Urothelium cell line (cell line): ENCODE measurements around the gene GPR12.

Experiments
- DNase-seq: peaks from one replicate; pipeline ENCODE4 v3.0.0; 2011; ENCODE audit warnings: low spot score, mixed read lengths
- FAIRE-seq: peaks from 2 replicates; lab custom pipeline; 2011; peaks lifted over from hg19 to GRCh38; lab: Jason Lieb, UNC

GPR12 gene

GRCh38 chr13:26707122-26708006 lies 53.2 kb downstream of the GPR12 start:
- peak; percentile 39 for DNase-seq
- FAIRE-seq, result no peak

DNA sequence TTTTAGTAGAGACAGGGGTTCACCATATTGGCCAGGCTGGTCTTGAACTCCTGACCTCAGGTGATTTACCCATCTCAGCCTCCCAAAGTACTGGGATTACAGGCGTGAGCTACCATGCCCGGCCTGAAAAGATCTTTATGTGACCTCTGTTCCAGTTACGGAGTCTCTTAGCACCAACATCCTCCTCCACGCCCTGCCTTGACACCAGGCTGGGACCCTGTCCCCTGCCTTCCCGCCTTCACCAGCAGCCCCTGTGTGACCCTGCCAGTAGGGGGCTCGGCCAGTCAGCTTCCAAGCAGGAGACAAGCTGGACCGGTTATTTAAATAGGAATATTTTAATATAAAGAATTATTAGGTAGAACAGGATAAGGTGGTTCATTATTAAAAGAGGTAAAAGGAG lies 54.2 kb downstream of the GPR12 start:
- DNase-seq, result no peak
- FAIRE-seq, result no peak

DNA sequence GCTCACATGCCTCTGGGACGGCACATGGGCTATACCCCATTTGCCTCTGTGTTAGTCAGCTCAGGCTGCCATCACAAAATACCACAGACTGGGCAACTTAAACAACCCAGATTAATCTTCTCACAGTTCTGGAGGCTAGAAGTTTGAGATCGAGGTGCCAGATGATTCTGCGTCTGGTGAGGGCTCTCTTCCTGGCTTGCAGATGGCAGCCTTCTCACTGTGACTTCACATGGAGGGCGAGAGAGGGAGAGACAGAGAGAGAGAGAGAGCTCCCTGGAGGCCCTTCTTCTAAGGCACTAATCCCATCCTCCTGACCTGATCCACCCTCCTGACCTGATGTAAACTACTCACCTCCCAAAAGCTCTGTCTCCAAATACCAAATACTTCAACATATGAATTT lies 55.0 kb downstream of the GPR12 start:
- FAIRE-seq (no peak), DNase-seq (no peak)
